ENCODE measurements around the gene SELENOO.

DNA sequence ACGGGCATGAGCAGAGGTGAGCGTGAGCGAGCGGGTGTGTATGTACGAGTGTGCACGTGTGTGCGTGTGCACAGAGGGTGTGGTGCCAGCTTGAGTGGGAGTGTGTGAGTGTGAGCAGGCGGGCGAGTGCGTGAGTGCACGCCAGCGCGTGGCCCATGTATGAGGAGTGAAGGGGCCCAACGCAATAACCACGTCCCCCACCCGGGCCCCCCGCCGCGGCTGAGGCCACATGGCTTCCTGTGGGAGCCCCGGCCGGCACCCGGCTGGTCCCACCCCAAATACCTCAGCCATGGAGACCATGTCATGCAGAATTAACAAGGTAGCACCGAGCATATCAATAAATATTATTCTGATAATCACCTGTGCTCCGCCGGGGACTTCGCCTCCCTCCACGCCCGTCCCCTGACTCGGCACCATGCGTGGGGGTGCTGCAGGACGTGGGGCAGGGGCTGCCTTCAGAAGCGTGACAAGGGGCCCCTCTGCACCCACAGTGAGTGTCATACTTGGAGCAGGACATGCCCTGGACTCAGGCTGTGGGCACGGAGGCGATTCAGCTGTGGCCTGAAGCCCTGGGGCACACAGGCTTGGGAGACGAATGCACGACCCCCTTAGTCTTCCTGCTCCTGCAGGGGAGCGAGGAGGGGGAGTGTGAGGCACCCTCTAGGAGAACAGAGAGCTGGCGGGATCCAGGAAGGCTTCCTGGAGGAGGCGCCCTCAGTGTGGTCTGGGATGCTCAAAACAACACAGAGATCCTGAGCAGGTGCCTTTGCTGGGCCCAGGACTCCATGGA, 20.7 kb upstream of the SELENOO start:
- TF ChIP-seq, protein P1, sequence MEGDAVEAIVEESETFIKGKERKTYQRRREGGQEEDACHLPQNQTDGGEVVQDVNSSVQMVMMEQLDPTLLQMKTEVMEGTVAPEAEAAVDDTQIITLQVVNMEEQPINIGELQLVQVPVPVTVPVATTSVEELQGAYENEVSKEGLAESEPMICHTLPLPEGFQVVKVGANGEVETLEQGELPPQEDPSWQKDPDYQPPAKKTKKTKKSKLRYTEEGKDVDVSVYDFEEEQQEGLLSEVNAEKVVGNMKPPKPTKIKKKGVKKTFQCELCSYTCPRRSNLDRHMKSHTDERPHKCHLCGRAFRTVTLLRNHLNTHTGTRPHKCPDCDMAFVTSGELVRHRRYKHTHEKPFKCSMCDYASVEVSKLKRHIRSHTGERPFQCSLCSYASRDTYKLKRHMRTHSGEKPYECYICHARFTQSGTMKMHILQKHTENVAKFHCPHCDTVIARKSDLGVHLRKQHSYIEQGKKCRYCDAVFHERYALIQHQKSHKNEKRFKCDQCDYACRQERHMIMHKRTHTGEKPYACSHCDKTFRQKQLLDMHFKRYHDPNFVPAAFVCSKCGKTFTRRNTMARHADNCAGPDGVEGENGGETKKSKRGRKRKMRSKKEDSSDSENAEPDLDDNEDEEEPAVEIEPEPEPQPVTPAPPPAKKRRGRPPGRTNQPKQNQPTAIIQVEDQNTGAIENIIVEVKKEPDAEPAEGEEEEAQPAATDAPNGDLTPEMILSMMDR (IDR thresholded peaks at IDR 0.05; ENCODE audit: borderline replicate concordance, extremely low read depth, low read length, poor library complexity, severe bottlenecking) = no peak
- TF ChIP-seq EZH2 (IDR thresholded peaks at IDR 0.05; ENCODE audit: borderline replicate concordance, low read depth, low read length, severe bottlenecking) = no peak

Data from DND-41 (cell line).